NCI-H748 treated with DMSO at 0.1 percent for 48 hours (cell line): ENCODE measurements around the gene MVD.

Experiments used
- DNase-seq: peaks from one replicate; lab custom pipeline; 2025; lab: John Stamatoyannopoulos, UW

The MVD gene

GRCh38 chr16:88640498-88641247 lies 22.2 kb downstream of the MVD start:
- no peak for DNase-seq

- DNase-seq, result no peak
These were observed 22.8 kb downstream of the MVD start for GRCh38 chr16:88640039-88640495.

- DNase-seq, result no peak
These were observed 23.5 kb downstream of the MVD start for GRCh38 chr16:88639231-88640038.

GRCh38 chr16:88638323-88639230 lies 24.3 kb downstream of the MVD start, which contains the start of gene IL17C:
TSS of gene IL17C (plus strand) at chr16:88638572. CDS start at chr16:88638642, 70 bp downstream.
- DNase-seq, result peak; percentile 13

GRCh38 chr16:88636488-88637265 lies 26.2 kb downstream of the MVD start:
- DNase-seq, result no peak

- DNase-seq, result no peak
These were observed 27.1 kb downstream of the MVD start for GRCh38 chr16:88635671-88636319.

GRCh38 chr16:88634994-88635670 lies 27.8 kb downstream of the MVD start:
- no peak for DNase-seq

- no peak for DNase-seq
These were observed 28.5 kb downstream of the MVD start for GRCh38 chr16:88634141-88634993.

GRCh38 chr16:88633684-88634140 lies 29.2 kb downstream of the MVD start:
- DNase-seq, result no peak

GRCh38 chr16:88632587-88632930 lies 30.3 kb downstream of the MVD start:
- DNase-seq, result no peak

- no peak for DNase-seq
These were observed 30.8 kb downstream of the MVD start for GRCh38 chr16:88631920-88632586.

GRCh38 chr16:88631384-88631783 lies 31.5 kb downstream of the MVD start:
- DNase-seq, result no peak

GRCh38 chr16:88630941-88631340 lies 31.9 kb downstream of the MVD start:
- no peak for DNase-seq

- no peak for DNase-seq
These were observed 32.5 kb downstream of the MVD start for GRCh38 chr16:88630433-88630832.

- DNase-seq, result no peak
These were observed 33.1 kb downstream of the MVD start for GRCh38 chr16:88629835-88630234.

- DNase-seq, result no peak
These were observed 34.3 kb downstream of the MVD start for GRCh38 chr16:88628512-88628974.

- DNase-seq, result no peak
These were observed 35.1 kb downstream of the MVD start for GRCh38 chr16:88627531-88628411.

- DNase-seq, result no peak
These were observed 36.2 kb downstream of the MVD start for GRCh38 chr16:88626646-88627045.
